Effector memory CD4-positive, alpha-beta T cell (primary cell): ENCODE data around the gene VBP1.
A peak's percentile ranks its signal among the peaks of the same experiment; 100 is the strongest.

Experiments
- DNase-seq, 3 donors: peaks; one replicate each; pipeline ENCODE4 v3.0.0-alpha.2; 2020
- H3K27ac ChIP-seq: 2 replicates; pipeline ENCODE4 v1.7.0; 2013; ENCODE audit warnings: mild to moderate bottlenecking, low read length, moderate library complexity; ENCODE audit not compliant: insufficient read depth, poor library complexity, severe bottlenecking
- H3K27me3 ChIP-seq: replicated peaks from 2 replicates; pipeline ENCODE4 v1.7.0; 2013; ENCODE audit warnings: mild to moderate bottlenecking, low read length; ENCODE audit not compliant: insufficient read depth, control insufficient read depth, poor library complexity, severe bottlenecking
- H3K36me3 ChIP-seq: 2 replicates; pipeline ENCODE4 v1.7.0; 2013; ENCODE audit warnings: mild to moderate bottlenecking, low read length, moderate library complexity; ENCODE audit not compliant: control insufficient read depth, insufficient read depth
- H3K4me1 ChIP-seq: 2 replicates; pipeline ENCODE4 v1.7.0; 2013; ENCODE audit warnings: low read length, mild to moderate bottlenecking; ENCODE audit not compliant: control insufficient read depth, insufficient read depth, poor library complexity, severe bottlenecking
- H3K4me3 ChIP-seq: 2 replicates; pipeline ENCODE4 v1.7.0; 2013; ENCODE audit warnings: low read length, low read depth, mild to moderate bottlenecking; ENCODE audit not compliant: insufficient read depth, poor library complexity, severe bottlenecking
- H3K9me3 ChIP-seq: 2 replicates; pipeline ENCODE4 v1.7.0; 2013; ENCODE audit warnings: mild to moderate bottlenecking, low read length, moderate library complexity; ENCODE audit not compliant: control insufficient read depth
- total RNA-seq, 3 donors: gene quantifications; one replicate each; lab custom pipeline; 2026; lab: John Stamatoyannopoulos, UW

Gene VBP1
- total RNA-seq = 18.8 to 38.9 (median 23.5) reads per million in 3 donors

GRCh38 chrX:155216179-155216939 is at the start of gene VBP1:
Gene VBP1, plus strand, starts transcription at chrX:155216460. Its CDS starts 23 bp downstream, at chrX:155216483.
- Histone ChIP-seq H3K27me3 (no peaks in the 10 kb centered on the region), H3K4me1 (peaks cover 7% of the 10 kb centered on the region), H3K4me3 (peak within 1 kb of the TSS; percentile 88), H3K9me3 (no peaks in the 10 kb centered on the region), H3K36me3 (peaks cover 3% of the 10 kb centered on the region), H3K27ac (peak within 1 kb of the TSS; percentile 71)
- DNase-seq = peak; percentile 74 to 84 (median 79)

GRCh38 chrX:155169881-155170280 is 46.4 kb upstream of the VBP1 start:
- Histone ChIP-seq H3K36me3 (no peaks in the 10 kb centered on the region), H3K4me1 (no peaks in the 10 kb centered on the region), H3K4me3 (no peak overlapping the region), H3K27me3 (no peaks in the 10 kb centered on the region), H3K27ac (no peak overlapping the region), H3K9me3 (no peaks in the 10 kb centered on the region)
- no peak for DNase-seq

GRCh38 chrX:155179346-155179997 is 36.8 kb upstream of the VBP1 start:
- no peaks in the 10 kb centered on the region for H3K4me1 ChIP-seq
- no peaks in the 10 kb centered on the region for H3K9me3 ChIP-seq
- no peaks in the 10 kb centered on the region for H3K36me3 ChIP-seq
- H3K27ac ChIP-seq = no peak overlapping the region
- no peak overlapping the region for H3K4me3 ChIP-seq
- H3K27me3 ChIP-seq = no peaks in the 10 kb centered on the region
- no peak for DNase-seq

- Histone ChIP-seq H3K27ac (no peak overlapping the region), H3K4me3 (no peak overlapping the region)
Observed at GRCh38 chrX:155188786-155189185, 27.5 kb upstream of the VBP1 start.

GRCh38 chrX:155211208-155211607 is 5.1 kb upstream of the VBP1 start:
- no peaks in the 10 kb centered on the region for H3K9me3 ChIP-seq
- no peak overlapping the region for H3K27ac ChIP-seq
- no peak overlapping the region for H3K4me3 ChIP-seq
- H3K4me1 ChIP-seq = no peaks in the 10 kb centered on the region
- no peaks in the 10 kb centered on the region for H3K36me3 ChIP-seq
- DNase-seq = no peak
- H3K27me3 ChIP-seq = no peaks in the 10 kb centered on the region

More at GRCh38 chrX:155188786-155189185, 27.5 kb upstream of the VBP1 start:
- Histone ChIP-seq H3K4me1 (no peaks in the 10 kb centered on the region), H3K27me3 (no peaks in the 10 kb centered on the region), H3K36me3 (no peaks in the 10 kb centered on the region), H3K9me3 (no peaks in the 10 kb centered on the region)
- peak in 1 of 3 donors; percentile 0 for DNase-seq

- Histone ChIP-seq H3K9me3 (no peaks in the 10 kb centered on the region), H3K27me3 (no peaks in the 10 kb centered on the region), H3K36me3 (no peaks in the 10 kb centered on the region), H3K4me3 (no peak overlapping the region), H3K27ac (no peak overlapping the region), H3K4me1 (peaks cover 7% of the 10 kb centered on the region)
- DNase-seq = no peak
Observed at GRCh38 chrX:155213731-155214130, 2.5 kb upstream of the VBP1 start.

GRCh38 chrX:155215443-155216178 is 649 bp upstream of the VBP1 start:
- H3K27me3 ChIP-seq = no peaks in the 10 kb centered on the region
- peak overlapping the region; percentile 71 for H3K27ac ChIP-seq
- no peak for DNase-seq
- peaks cover under 1% of the 10 kb centered on the region for H3K36me3 ChIP-seq
- peak overlapping the region; percentile 88 for H3K4me3 ChIP-seq
- peaks cover 7% of the 10 kb centered on the region for H3K4me1 ChIP-seq
- H3K9me3 ChIP-seq = no peaks in the 10 kb centered on the region

GRCh38 chrX:155216940-155217440 is 730 bp downstream of the VBP1 start:
- no peak for DNase-seq
- Histone ChIP-seq H3K4me3 (peak overlapping the region; percentile 88), H3K9me3 (no peaks in the 10 kb centered on the region), H3K27me3 (no peaks in the 10 kb centered on the region), H3K36me3 (peaks cover 3% of the 10 kb centered on the region), H3K4me1 (peaks cover 7% of the 10 kb centered on the region), H3K27ac (peak overlapping the region; percentile 71)

- Histone ChIP-seq H3K36me3 (peaks cover 7% of the 10 kb centered on the region), H3K27me3 (no peaks in the 10 kb centered on the region), H3K4me1 (peaks cover 7% of the 10 kb centered on the region), H3K4me3 (no peak overlapping the region), H3K27ac (no peak overlapping the region), H3K9me3 (no peaks in the 10 kb centered on the region)
- DNase-seq = no peak
Observed at GRCh38 chrX:155218777-155219176, 2.5 kb downstream of the VBP1 start.
